ENCODE data around the gene TRPM6.
A peak's percentile ranks its signal among the peaks of the same experiment; 100 is the strongest.

Gene TRPM6

GRCh38 chr9:74777136-74777879 lies 110.4 kb downstream of the TRPM6 start:
- Histone ChIP-seq H3K9me2 (replicated peaks; ENCODE audit: insufficient read depth, low read length) (no peaks in the 10 kb centered on the region), H3F3A (ENCODE audit: insufficient read depth) (no peaks in the 10 kb centered on the region), H3K79me2 (ENCODE audit: insufficient read depth, low read length) (no peaks in the 10 kb centered on the region), H3K27me3 (ENCODE audit: low read length) (no peaks in the 10 kb centered on the region), H3K9me3 (ENCODE audit: insufficient read depth, low read length) (no peaks in the 10 kb centered on the region), H3K36me3 (ENCODE audit: low read length) (no peaks in the 10 kb centered on the region), H3K4me3 (ENCODE audit: insufficient read depth, low read length, poor library complexity, severe bottlenecking) (no peak overlapping the region), H3K4me2 (ENCODE audit: low read depth, low read length, poor library complexity, severe bottlenecking) (no peak overlapping the region), H2AFZ (ENCODE audit: low read depth, low read length, severe bottlenecking) (no peak overlapping the region), H4K20me1 (ENCODE audit: low read depth, low read length) (no peaks in the 10 kb centered on the region), H3K9ac (ENCODE audit: low read length) (no peak overlapping the region), H3K27ac (ENCODE audit: low read depth, low read length) (no peak overlapping the region)
- TF ChIP-seq CTCF (IDR thresholded peaks at IDR 0.05; ENCODE audit: insufficient read depth, low read length, poor library complexity, severe bottlenecking): peak; percentile 44
- TF ChIP-seq EZH2phosphoT487 (conservative IDR thresholded peaks at IDR 0.05; ENCODE audit: low read length): no peak

- H3K4me2 ChIP-seq (ENCODE audit: low read depth, low read length, poor library complexity, severe bottlenecking): no peak overlapping the region
Measured at GRCh38 chr9:74775396-74775795, 112.3 kb downstream of the TRPM6 start.

GRCh38 chr9:74773886-74774479 lies 113.7 kb downstream of the TRPM6 start:
- TF ChIP-seq CTCF (IDR thresholded peaks at IDR 0.05; ENCODE audit: insufficient read depth, low read length, poor library complexity, severe bottlenecking) (peak; percentile 91), EZH2phosphoT487 (conservative IDR thresholded peaks at IDR 0.05; ENCODE audit: low read length) (no peak)

More at GRCh38 chr9:74775396-74775795, 112.3 kb downstream of the TRPM6 start:
- Histone ChIP-seq H3K27ac (ENCODE audit: low read depth, low read length) (no peak overlapping the region), H2AFZ (ENCODE audit: low read depth, low read length, severe bottlenecking) (no peak overlapping the region), H4K20me1 (ENCODE audit: low read depth, low read length) (no peaks in the 10 kb centered on the region), H3K36me3 (ENCODE audit: low read length) (no peaks in the 10 kb centered on the region), H3F3A (ENCODE audit: insufficient read depth) (no peaks in the 10 kb centered on the region), H3K79me2 (ENCODE audit: insufficient read depth, low read length) (no peaks in the 10 kb centered on the region), H3K4me3 (ENCODE audit: insufficient read depth, low read length, poor library complexity, severe bottlenecking) (no peak overlapping the region), H3K9me2 (replicated peaks; ENCODE audit: insufficient read depth, low read length) (no peaks in the 10 kb centered on the region), H3K9me3 (ENCODE audit: insufficient read depth, low read length) (no peaks in the 10 kb centered on the region), H3K27me3 (ENCODE audit: low read length) (no peaks in the 10 kb centered on the region), H3K9ac (ENCODE audit: low read length) (no peak overlapping the region)
- TF ChIP-seq CTCF (IDR thresholded peaks at IDR 0.05; ENCODE audit: insufficient read depth, low read length, poor library complexity, severe bottlenecking) (no peak), EZH2phosphoT487 (conservative IDR thresholded peaks at IDR 0.05; ENCODE audit: low read length) (no peak)

More at GRCh38 chr9:74773886-74774479, 113.7 kb downstream of the TRPM6 start:
- Histone ChIP-seq H3K79me2 (ENCODE audit: insufficient read depth, low read length) (no peaks in the 10 kb centered on the region), H3K9me3 (ENCODE audit: insufficient read depth, low read length) (no peaks in the 10 kb centered on the region), H3K9ac (ENCODE audit: low read length) (no peak overlapping the region), H3K36me3 (ENCODE audit: low read length) (no peaks in the 10 kb centered on the region), H3K4me2 (ENCODE audit: low read depth, low read length, poor library complexity, severe bottlenecking) (no peak overlapping the region), H3K27ac (ENCODE audit: low read depth, low read length) (no peak overlapping the region), H3K4me3 (ENCODE audit: insufficient read depth, low read length, poor library complexity, severe bottlenecking) (no peak overlapping the region), H3K9me2 (replicated peaks; ENCODE audit: insufficient read depth, low read length) (no peaks in the 10 kb centered on the region), H3K27me3 (ENCODE audit: low read length) (no peaks in the 10 kb centered on the region), H2AFZ (ENCODE audit: low read depth, low read length, severe bottlenecking) (no peak overlapping the region), H3F3A (ENCODE audit: insufficient read depth) (no peaks in the 10 kb centered on the region), H4K20me1 (ENCODE audit: low read depth, low read length) (no peaks in the 10 kb centered on the region)

All from SU-DHL-6 (cell line).